ENCODE data around the gene SYT14.

SYT14 gene

DNA sequence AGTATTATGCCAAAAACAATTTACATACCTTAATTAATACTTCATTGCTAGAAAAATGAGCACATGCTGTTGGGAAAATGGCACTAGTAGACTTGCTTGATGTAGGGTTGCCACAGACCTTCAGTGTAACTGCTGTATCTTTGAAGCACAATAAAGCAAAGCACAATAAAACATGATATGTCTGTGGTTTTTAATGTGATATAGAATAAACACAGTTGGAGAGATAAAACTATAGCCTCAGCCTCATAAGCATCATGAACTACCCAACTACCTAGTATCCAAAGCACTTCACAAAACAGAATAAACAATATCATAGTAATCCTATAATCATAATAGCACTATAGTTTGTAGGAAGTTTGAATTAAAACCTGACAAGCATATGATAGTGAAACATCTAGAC, 143.5 kb downstream of the SYT14 start:
- TF ChIP-seq, protein P1, sequence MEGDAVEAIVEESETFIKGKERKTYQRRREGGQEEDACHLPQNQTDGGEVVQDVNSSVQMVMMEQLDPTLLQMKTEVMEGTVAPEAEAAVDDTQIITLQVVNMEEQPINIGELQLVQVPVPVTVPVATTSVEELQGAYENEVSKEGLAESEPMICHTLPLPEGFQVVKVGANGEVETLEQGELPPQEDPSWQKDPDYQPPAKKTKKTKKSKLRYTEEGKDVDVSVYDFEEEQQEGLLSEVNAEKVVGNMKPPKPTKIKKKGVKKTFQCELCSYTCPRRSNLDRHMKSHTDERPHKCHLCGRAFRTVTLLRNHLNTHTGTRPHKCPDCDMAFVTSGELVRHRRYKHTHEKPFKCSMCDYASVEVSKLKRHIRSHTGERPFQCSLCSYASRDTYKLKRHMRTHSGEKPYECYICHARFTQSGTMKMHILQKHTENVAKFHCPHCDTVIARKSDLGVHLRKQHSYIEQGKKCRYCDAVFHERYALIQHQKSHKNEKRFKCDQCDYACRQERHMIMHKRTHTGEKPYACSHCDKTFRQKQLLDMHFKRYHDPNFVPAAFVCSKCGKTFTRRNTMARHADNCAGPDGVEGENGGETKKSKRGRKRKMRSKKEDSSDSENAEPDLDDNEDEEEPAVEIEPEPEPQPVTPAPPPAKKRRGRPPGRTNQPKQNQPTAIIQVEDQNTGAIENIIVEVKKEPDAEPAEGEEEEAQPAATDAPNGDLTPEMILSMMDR (IDR thresholded peaks at IDR 0.05; ENCODE audit: extremely low read depth, insufficient read depth, missing control alignments): no peak
- no peak for DNase-seq (ENCODE audit: low spot score)
- in situ Hi-C loops (cut with MboI; ENCODE audit: low pct_unique_long_range_greater_than_20kb, low sequenced_read_pairs, unreplicated experiment): no loop called here

- no peak for DNase-seq (ENCODE audit: low spot score)
- TF ChIP-seq, protein P1 (IDR thresholded peaks at IDR 0.05; ENCODE audit: extremely low read depth, insufficient read depth, missing control alignments): no peak
- in situ Hi-C loops (cut with MboI; ENCODE audit: low pct_unique_long_range_greater_than_20kb, low sequenced_read_pairs, unreplicated experiment): no loop called here
Measured at GRCh38 chr1:210085359-210085758, 147.3 kb downstream of the SYT14 start.

GRCh38 chr1:210087058-210087457, 149.0 kb downstream of the SYT14 start:
- TF ChIP-seq, protein P1 (IDR thresholded peaks at IDR 0.05; ENCODE audit: extremely low read depth, insufficient read depth, missing control alignments): no peak
- DNase-seq (ENCODE audit: low spot score): no peak
- in situ Hi-C loops (cut with MboI; ENCODE audit: low pct_unique_long_range_greater_than_20kb, low sequenced_read_pairs, unreplicated experiment): no loop called here

GRCh38 chr1:210089855-210090254, 151.8 kb downstream of the SYT14 start:
- DNase-seq (ENCODE audit: low spot score): no peak
- in situ Hi-C loops (cut with MboI; ENCODE audit: low pct_unique_long_range_greater_than_20kb, low sequenced_read_pairs, unreplicated experiment): no loop called here
- TF ChIP-seq, protein P1 (IDR thresholded peaks at IDR 0.05; ENCODE audit: extremely low read depth, insufficient read depth, missing control alignments): no peak

GRCh38 chr1:210092366-210092765, 154.3 kb downstream of the SYT14 start:
- TF ChIP-seq, protein P1 (IDR thresholded peaks at IDR 0.05; ENCODE audit: extremely low read depth, insufficient read depth, missing control alignments): no peak
- in situ Hi-C loops (cut with MboI; ENCODE audit: low pct_unique_long_range_greater_than_20kb, low sequenced_read_pairs, unreplicated experiment): no loop called here
- no peak for DNase-seq (ENCODE audit: low spot score)

- DNase-seq (ENCODE audit: low spot score): no peak
- TF ChIP-seq, protein P1 (IDR thresholded peaks at IDR 0.05; ENCODE audit: extremely low read depth, insufficient read depth, missing control alignments): no peak
- in situ Hi-C loops (cut with MboI; ENCODE audit: low pct_unique_long_range_greater_than_20kb, low sequenced_read_pairs, unreplicated experiment): no loop called here
Measured at GRCh38 chr1:210093461-210093860, 155.4 kb downstream of the SYT14 start.

DNA sequence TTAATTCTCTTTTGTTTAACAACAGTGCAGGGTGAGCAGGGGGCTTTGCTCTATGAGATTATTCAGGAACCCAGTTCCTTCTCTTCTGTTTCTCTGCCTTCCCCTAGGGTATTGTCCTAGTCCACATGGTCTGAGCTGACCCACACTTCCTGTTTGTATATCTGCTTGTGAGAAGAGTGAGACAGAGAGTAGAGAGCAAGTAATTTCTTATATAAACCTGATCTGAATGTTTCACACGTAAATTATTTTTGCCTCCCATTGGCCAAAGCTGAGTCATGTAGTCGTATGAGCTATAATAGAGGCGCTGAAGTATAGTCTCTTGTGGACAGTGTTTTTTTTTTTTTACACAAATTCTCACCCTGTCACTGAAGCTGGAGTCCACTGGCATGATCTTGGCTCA, 160.3 kb downstream of the SYT14 start:
- no peak for DNase-seq (ENCODE audit: low spot score)
- in situ Hi-C loops (cut with MboI; ENCODE audit: low pct_unique_long_range_greater_than_20kb, low sequenced_read_pairs, unreplicated experiment): no loop called here
- TF ChIP-seq, protein P1 (IDR thresholded peaks at IDR 0.05; ENCODE audit: extremely low read depth, insufficient read depth, missing control alignments): no peak
